ENCODE measurements around the gene SNRPA.

- TF ChIP-seq CTCF (IDR thresholded peaks at IDR 0.05): no peak
- no peak for TF ChIP-seq POLR2A (IDR thresholded peaks at IDR 0.05)
- TF ChIP-seq POLR2AphosphoS5 (IDR thresholded peaks at IDR 0.05): no peak
- TF ChIP-seq EP300 (IDR thresholded peaks at IDR 0.05): no peak
Observed at GRCh38 chr19:40774916-40775631, 24.1 kb downstream of the SNRPA start, which contains the start of gene MIA.
